ENCODE data around the gene NOL9. TPM values are rescaled to one million over a fixed set of nuclear protein-coding genes. Genes with fewer than 3 reads are reported as not detected.

The NOL9 gene
- total RNA-seq, 2 experiments from 2014 or later = 24.6 to 29.6 TPM

DNA sequence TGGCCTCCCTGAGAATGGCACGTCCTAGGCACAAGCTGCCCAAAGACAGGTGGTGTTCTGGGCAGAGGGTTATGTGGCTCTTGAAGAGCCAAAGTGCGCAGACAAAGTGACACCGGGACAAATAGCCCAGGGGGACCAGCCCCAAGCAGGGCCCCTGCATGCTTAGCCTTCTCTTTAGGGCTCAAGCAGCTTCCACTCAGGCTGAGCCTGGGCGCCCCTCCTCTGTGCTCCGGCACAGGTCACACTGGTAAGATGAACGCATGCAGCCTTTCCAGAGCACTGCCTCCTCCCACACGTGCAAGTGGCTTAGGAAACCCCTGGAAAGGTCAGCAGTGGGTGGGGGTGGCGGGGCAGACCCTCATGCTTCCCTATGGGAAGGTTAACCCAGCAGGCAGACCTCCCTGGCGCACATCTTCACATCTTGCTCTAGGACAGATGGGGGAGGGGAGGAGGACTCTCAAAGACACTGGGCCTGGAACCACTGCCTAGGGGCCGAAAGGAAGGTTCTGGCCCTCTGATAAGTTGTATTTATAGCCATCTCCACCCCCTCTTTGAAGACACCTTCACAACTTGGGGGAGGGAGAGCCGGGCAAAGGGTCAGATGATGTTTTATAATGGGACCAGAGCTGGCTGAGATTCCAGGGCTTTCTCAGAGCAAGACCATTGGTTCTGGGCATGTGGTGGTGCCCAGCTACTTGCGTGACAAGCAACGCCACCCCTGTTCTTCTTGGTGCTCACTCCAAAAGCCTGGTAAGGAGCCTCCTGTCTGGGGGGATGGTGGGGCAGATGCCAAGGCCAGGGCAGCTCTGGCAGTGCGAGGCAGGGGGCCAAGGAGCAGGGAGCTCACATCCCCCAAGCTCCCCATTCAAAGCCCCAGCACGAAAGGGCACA lies 42.8 kb upstream of the NOL9 start:
- Mint-ChIP-seq H3K27ac (no peak overlapping the region), H3K36me3 (ENCODE audit: low read depth) (peaks cover 46% of the 10 kb centered on the region), H3K4me3 (no peak overlapping the region), H3K9me3 (no peaks in the 10 kb centered on the region), H3K27me3 (ENCODE audit: low read depth) (no peaks in the 10 kb centered on the region), H3K4me1 (ENCODE audit: low read depth) (peaks cover 46% of the 10 kb centered on the region)
- intact Hi-C loops (cut with micrococcal nuclease) = no loop called here
- no peak for DNase-seq
- CTCF ChIA-PET = no interaction called here

DNA sequence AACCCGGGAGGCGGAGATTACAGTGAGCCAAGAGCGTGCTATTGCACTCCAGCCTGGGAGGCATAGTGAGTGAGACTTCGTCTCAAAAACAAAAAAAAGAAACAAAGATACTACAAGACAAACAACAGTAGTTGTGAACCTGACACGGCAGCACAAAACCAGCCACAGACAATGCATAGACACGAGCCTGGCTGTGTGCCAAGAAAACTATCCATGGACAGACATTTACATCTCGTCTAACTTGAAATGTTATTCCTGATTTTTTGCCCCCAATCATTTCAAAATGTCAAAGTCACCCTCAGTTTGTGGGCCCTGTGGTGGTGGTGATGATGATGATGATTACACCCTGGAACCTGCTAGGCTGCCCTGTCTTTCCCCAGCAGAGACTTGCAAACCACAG lies 42.0 kb upstream of the NOL9 start:
- peaks cover 49% of the 10 kb centered on the region for H3K4me1 Mint-ChIP-seq (ENCODE audit: low read depth)
- intact Hi-C loops (cut with micrococcal nuclease) = no loop called here
- H3K27me3 Mint-ChIP-seq (ENCODE audit: low read depth) = no peaks in the 10 kb centered on the region
- H3K27ac Mint-ChIP-seq = no peak overlapping the region
- CTCF ChIA-PET = no interaction called here
- no peaks in the 10 kb centered on the region for H3K9me3 Mint-ChIP-seq
- no peak overlapping the region for H3K4me3 Mint-ChIP-seq
- peaks cover 46% of the 10 kb centered on the region for H3K36me3 Mint-ChIP-seq (ENCODE audit: low read depth)
- DNase-seq = no peak

DNA sequence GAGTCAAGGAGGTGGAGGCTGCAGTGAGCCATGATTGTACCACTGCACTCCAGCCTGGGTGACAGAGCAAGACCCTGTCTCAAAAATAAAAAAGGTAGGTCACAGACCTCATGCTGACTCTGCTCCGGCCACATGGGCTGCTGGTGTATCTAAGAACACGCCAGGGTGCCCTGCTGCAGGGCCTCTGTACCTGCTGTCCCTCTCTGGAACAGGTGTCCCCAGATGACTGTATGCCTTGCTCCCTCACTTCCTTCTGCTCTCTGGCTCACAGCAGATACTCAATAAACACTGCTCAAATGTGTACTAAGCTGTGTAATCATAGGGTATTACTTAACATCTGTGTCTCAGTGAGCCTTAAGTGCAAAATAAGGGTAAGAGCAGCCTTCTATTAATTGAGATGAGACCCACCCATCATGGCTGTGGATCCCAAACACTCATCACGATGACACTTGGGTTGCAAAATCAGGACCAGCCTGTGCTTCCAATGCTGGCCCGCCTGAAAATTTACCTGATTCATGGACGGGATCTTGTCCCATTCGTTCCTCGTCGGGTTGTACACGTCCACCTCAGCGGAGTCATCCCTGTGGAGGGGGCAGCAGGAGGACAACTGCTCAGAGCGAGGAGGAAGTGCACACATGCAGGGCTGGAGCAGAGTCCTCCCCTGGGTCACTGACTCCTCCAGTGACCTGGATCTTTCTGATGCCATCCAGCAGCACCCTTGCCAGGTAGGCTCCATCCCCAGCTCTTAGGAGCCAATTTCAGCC lies 40.8 kb upstream of the NOL9 start:
- CTCF ChIA-PET = interaction anchor here (0.7 to 1.5 kb wide), 3 partner anchors 40 to 349 kb away, joined by 3 to 7 read pairs (median 5); partner anchors contain the start of gene TAS1R1
- Mint-ChIP-seq H3K4me1 (ENCODE audit: low read depth) (peaks cover 46% of the 10 kb centered on the region), H3K9me3 (no peaks in the 10 kb centered on the region), H3K4me3 (no peak overlapping the region), H3K27me3 (ENCODE audit: low read depth) (no peaks in the 10 kb centered on the region), H3K27ac (no peak overlapping the region), H3K36me3 (ENCODE audit: low read depth) (peaks cover 40% of the 10 kb centered on the region)
- intact Hi-C loops (cut with micrococcal nuclease) = no loop called here
- no peak for DNase-seq

DNA sequence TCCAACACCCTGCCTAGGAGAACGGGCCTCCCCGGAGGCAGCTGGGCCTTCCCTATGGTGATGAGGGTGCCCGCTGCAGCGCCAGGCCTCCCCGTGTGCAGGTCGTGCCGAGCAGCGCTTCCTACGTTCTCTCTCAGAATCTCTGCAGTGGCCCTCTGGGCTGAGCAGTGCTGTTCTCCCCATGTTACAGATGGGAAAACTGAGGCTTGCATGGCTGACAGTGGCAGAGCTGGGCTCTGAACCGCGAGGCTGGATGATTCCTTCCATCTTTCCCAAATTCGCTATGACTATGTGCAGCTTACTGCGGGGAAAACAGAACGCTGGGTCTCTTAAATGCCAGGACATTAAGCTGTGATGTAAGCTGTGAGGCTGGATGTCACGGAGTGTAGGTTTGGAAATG lies 39.5 kb upstream of the NOL9 start:
- CTCF ChIA-PET = no interaction called here
- intact Hi-C loops (cut with micrococcal nuclease) = no loop called here
- Mint-ChIP-seq H3K9me3 (no peaks in the 10 kb centered on the region), H3K27me3 (ENCODE audit: low read depth) (no peaks in the 10 kb centered on the region), H3K27ac (no peak overlapping the region), H3K36me3 (ENCODE audit: low read depth) (peaks cover 29% of the 10 kb centered on the region), H3K4me1 (ENCODE audit: low read depth) (peaks cover 35% of the 10 kb centered on the region), H3K4me3 (no peak overlapping the region)
- no peak for DNase-seq

DNA sequence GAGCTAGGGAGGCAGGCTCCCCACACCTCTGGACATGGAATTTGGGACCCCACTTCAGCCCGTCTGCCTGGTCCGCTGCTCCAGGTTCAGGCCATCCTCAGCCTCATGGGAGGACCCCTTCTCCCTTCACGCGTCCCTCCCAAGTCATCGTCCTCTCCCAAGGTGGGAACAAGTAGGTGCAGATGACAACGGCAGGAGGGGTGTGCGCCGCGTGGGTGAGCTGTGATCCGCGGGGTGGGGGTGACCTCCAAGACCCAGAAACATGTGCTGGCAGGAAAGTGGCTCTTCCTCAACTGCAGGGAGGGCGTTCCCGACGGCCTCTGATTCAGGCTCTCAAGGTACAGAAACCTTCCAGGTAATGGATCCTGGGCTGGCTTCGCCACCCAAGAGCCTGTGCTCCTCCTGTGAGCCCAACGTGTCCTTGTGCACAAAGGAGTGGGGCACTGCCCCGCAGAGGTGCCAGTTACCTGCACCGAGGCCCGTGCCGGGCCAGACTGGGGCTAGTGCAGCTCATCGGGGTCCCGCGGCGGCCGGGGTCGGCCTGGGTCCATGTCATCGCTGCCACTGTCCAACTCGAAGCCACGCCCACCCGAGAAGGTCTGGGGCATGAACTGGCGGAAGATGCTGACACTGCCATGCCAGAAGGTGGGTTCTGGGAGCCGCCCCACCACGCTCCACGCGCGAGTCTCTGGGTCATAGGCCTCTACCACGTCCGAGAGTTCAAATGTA lies 38.7 kb upstream of the NOL9 start:
- no peak for DNase-seq
- H3K36me3 Mint-ChIP-seq (ENCODE audit: low read depth) = peaks cover 26% of the 10 kb centered on the region

DNA sequence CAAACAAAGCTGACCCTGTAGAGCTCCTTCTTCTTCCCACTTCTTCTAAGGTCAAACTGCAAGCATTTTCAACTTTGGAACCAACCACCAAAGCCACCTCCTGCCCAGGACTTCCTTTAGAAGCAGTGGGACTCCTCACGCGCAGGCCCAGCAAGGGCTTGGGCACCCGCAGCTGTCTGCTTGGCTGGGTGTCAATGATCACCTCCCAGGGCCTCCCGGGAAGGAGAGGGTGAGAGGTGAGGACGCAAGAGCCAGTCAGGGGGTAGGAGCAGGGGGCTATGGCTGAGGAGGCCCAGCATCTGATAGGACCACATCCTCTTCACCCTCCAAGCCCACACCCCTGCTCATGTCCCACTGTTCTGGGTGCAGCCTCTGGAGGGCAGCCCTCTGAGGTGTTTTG lies 38.1 kb upstream of the NOL9 start:
- Mint-ChIP-seq H3K36me3 (ENCODE audit: low read depth) (peaks cover 22% of the 10 kb centered on the region), H3K27ac (no peak overlapping the region), H3K4me3 (no peak overlapping the region), H3K27me3 (ENCODE audit: low read depth) (no peaks in the 10 kb centered on the region), H3K9me3 (no peaks in the 10 kb centered on the region), H3K4me1 (ENCODE audit: low read depth) (peaks cover 27% of the 10 kb centered on the region)
- DNase-seq = no peak
- CTCF ChIA-PET = interaction anchor here (0.7 kb wide), 1 partner anchor 1103 kb away, joined by 3 read pairs; no protein-coding TSS in a partner anchor
- intact Hi-C loops (cut with micrococcal nuclease) = no loop called here

More for the DNA sequence above, 38.7 kb upstream of the NOL9 start:
- Mint-ChIP-seq H3K27ac (peak overlapping the region; percentile 53), H3K4me1 (ENCODE audit: low read depth) (peaks cover 27% of the 10 kb centered on the region), H3K27me3 (ENCODE audit: low read depth) (no peaks in the 10 kb centered on the region), H3K9me3 (no peaks in the 10 kb centered on the region), H3K4me3 (no peak overlapping the region)
- CTCF ChIA-PET = interaction anchor here (0.7 kb wide), 1 partner anchor 1102 kb away, joined by 3 read pairs; no protein-coding TSS in a partner anchor
- intact Hi-C loops (cut with micrococcal nuclease) = no loop called here

DNA sequence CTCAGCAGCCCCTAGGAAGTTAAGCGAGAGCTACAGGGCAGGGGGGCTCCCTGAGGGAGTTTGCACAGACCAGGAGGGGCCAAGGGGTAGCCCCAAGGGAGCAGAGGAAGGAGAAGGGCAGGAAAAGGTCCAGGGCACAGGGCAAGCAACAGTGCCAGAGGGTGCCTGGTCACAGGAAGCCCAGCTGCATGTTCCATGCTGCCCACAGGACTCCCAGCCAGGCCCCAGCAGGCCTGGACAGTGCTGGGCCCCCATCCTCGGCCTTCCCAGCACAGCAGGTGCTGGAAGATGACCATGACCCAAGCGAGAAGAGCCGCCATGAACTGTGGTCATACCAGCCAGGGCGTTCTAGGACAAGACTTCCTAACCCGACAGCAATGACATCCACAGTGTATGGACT lies 37.3 kb upstream of the NOL9 start:
- DNase-seq = no peak
- peaks cover 19% of the 10 kb centered on the region for H3K36me3 Mint-ChIP-seq (ENCODE audit: low read depth)
- CTCF ChIA-PET = no interaction called here

DNA sequence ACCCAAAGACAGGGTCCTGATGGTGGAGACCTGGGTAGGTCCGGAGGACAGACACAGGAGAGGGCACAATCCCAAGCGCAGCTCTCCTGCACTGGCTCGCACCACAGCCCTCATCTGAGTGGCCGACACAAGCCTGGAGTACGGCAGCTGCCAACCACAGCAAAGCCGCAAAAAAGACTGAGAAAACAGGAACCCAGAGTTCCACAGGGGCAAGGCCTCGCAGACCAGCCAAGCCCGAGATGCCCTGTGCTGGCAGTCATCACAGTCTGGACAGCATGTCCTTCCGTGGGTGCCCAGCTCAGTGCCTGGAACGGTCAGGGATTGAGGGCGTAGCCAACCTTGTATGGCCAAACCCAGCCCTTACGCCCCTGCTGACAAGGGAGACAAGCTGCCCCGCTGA lies 36.9 kb upstream of the NOL9 start:
- CTCF ChIA-PET = no interaction called here
- Mint-ChIP-seq H3K9me3 (no peaks in the 10 kb centered on the region), H3K36me3 (ENCODE audit: low read depth) (peaks cover 18% of the 10 kb centered on the region), H3K27me3 (ENCODE audit: low read depth) (no peaks in the 10 kb centered on the region), H3K27ac (peak overlapping the region; percentile 53), H3K4me1 (ENCODE audit: low read depth) (peaks cover 26% of the 10 kb centered on the region), H3K4me3 (no peak overlapping the region)
- intact Hi-C loops (cut with micrococcal nuclease) = no loop called here
- DNase-seq = no peak

More for the DNA sequence above, 37.3 kb upstream of the NOL9 start:
- Mint-ChIP-seq H3K4me1 (ENCODE audit: low read depth) (peaks cover 30% of the 10 kb centered on the region), H3K27me3 (ENCODE audit: low read depth) (no peaks in the 10 kb centered on the region), H3K4me3 (no peak overlapping the region), H3K27ac (peak overlapping the region; percentile 50), H3K9me3 (no peaks in the 10 kb centered on the region)
- intact Hi-C loops (cut with micrococcal nuclease) = no loop called here

DNA sequence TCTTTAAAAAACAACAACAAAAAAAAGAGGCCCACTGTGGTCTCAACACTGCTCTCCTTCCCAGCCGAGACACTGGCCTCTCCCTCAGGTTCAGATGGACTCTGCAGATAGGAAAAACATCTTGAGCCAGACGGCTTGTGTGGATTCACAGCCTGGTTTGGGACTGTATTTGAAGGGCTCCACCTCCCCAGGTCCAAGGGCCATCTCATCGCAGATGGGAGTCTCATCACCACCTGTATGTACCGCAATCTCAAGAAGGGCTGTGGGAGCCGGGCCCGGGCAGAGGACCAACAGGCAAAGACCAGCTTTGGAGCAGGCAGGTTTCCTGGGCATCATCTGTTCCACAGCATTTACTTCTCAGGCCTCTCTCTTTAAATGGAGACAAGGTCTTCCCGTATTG lies 35.7 kb upstream of the NOL9 start:
- no peak for DNase-seq
- Mint-ChIP-seq H3K36me3 (ENCODE audit: low read depth) (peaks cover 7% of the 10 kb centered on the region), H3K27me3 (ENCODE audit: low read depth) (no peaks in the 10 kb centered on the region), H3K4me3 (no peak overlapping the region), H3K4me1 (ENCODE audit: low read depth) (peaks cover 19% of the 10 kb centered on the region), H3K27ac (peak overlapping the region; percentile 41), H3K9me3 (no peaks in the 10 kb centered on the region)
- CTCF ChIA-PET = interaction anchor here (1.9 kb wide), 1 partner anchor 10 kb away, joined by 7 read pairs; no protein-coding TSS in a partner anchor
- intact Hi-C loops (cut with micrococcal nuclease) = no loop called here

DNA sequence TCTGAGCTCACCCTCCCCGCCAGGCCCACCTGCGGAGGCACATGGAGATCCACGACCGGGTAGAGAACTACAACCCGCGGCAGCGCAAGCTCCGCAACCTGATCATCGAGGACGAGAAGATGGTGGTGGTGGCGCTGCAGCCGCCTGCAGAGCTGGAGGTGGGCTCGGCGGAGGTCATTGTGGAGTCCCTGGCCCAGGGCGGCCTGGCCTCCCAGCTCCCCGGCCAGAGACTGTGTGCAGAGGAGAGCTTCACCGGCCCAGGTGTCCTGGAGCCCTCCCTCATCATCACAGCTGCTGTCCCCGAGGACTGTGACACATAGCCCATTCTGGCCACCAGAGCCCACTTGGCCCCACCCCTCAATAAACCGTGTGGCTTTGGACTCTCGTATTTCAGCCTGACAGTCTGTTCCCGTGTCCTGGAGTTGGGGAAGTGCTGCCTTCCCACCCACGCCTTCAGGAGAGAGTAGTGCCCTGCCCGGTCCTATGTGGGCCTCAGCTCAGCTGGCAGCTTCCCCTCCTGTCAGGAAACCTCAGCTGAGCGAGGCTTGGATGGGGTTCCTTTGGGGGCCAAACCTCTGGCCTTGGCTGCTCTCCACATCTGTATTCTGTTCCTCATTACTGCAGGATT lies 34.7 kb upstream of the NOL9 start:
- Mint-ChIP-seq H3K4me3 (no peak overlapping the region), H3K4me1 (ENCODE audit: low read depth) (peaks cover 23% of the 10 kb centered on the region), H3K27me3 (ENCODE audit: low read depth) (no peaks in the 10 kb centered on the region), H3K36me3 (ENCODE audit: low read depth) (peaks cover 2% of the 10 kb centered on the region), H3K9me3 (no peaks in the 10 kb centered on the region), H3K27ac (no peak overlapping the region)
- intact Hi-C loops (cut with micrococcal nuclease) = no loop called here
- DNase-seq = no peak
- CTCF ChIA-PET = interaction anchor here (0.7 to 1.9 kb wide), 2 partner anchors 11 to 100 kb away, joined by 3 to 7 read pairs; no protein-coding TSS in a partner anchor

DNA sequence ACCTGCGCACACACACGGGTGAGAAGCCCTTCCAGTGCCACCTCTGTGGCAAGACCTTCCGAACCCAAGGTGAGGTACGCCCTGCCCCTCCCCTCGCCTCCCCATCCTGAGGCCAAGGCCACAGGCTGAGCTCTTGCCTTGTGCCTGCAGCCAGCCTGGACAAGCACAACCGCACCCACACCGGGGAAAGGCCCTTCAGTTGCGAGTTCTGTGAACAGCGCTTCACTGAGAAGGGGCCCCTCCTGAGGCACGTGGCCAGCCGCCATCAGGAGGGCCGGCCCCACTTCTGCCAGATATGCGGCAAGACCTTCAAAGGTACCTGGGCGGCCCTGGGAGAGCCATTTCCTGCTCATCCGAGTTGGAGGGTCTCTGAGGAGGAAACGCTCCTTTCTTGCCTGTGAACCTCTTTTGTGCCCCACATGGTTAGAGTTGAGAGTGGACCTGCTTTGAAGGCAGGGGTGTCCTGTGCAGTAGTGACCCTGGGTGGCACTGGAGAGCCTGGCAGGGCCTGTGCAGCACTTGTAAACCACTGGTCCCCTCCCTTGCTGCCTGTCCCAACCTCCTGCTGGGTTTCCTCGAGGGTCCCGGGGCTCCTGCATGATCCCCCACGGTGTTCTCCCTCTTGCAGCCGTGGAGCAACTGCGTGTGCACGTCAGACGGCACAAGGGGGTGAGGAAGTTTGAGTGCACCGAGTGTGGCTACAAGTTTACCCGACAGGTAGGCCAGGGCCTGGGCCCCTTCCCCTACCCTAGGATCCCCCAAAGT lies 34.0 kb upstream of the NOL9 start:
- Mint-ChIP-seq H3K9me3 (no peaks in the 10 kb centered on the region), H3K27me3 (ENCODE audit: low read depth) (no peaks in the 10 kb centered on the region), H3K27ac (peak overlapping the region; percentile 69), H3K36me3 (ENCODE audit: low read depth) (no peaks in the 10 kb centered on the region), H3K4me3 (no peak overlapping the region), H3K4me1 (ENCODE audit: low read depth) (peaks cover 21% of the 10 kb centered on the region)
- CTCF ChIA-PET = interaction anchor here (0.7 to 1.9 kb wide), 2 partner anchors 12 to 99 kb away, joined by 3 to 7 read pairs; no protein-coding TSS in a partner anchor
- intact Hi-C loops (cut with micrococcal nuclease) = no loop called here
- no peak for DNase-seq
